ENCODE data around the gene ADARB1.

- TF ChIP-seq, protein P1, sequence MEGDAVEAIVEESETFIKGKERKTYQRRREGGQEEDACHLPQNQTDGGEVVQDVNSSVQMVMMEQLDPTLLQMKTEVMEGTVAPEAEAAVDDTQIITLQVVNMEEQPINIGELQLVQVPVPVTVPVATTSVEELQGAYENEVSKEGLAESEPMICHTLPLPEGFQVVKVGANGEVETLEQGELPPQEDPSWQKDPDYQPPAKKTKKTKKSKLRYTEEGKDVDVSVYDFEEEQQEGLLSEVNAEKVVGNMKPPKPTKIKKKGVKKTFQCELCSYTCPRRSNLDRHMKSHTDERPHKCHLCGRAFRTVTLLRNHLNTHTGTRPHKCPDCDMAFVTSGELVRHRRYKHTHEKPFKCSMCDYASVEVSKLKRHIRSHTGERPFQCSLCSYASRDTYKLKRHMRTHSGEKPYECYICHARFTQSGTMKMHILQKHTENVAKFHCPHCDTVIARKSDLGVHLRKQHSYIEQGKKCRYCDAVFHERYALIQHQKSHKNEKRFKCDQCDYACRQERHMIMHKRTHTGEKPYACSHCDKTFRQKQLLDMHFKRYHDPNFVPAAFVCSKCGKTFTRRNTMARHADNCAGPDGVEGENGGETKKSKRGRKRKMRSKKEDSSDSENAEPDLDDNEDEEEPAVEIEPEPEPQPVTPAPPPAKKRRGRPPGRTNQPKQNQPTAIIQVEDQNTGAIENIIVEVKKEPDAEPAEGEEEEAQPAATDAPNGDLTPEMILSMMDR (conservative IDR thresholded peaks at IDR 0.05; ENCODE audit: low read depth, low read length): no peak
- TF ChIP-seq POLR2A (IDR thresholded peaks at IDR 0.05; ENCODE audit: low read depth, low read length) (no peak), RFX5 (IDR thresholded peaks at IDR 0.05; ENCODE audit: low read depth, low read length) (no peak), USF2 (IDR thresholded peaks at IDR 0.05; ENCODE audit: low read depth, low read length) (no peak), NFE2L2 (IDR thresholded peaks at IDR 0.05; ENCODE audit: low read depth, low read length) (no peak), FOS (IDR thresholded peaks at IDR 0.05; ENCODE audit: low read depth, low read length) (no peak), MXI1 (IDR thresholded peaks at IDR 0.05; ENCODE audit: borderline replicate concordance, low read depth, low read length) (no peak), RCOR1 (IDR thresholded peaks at IDR 0.05; ENCODE audit: insufficient replicate concordance, low read length) (no peak), RAD21 (IDR thresholded peaks at IDR 0.05; ENCODE audit: low read length) (no peak)
- TF ChIP-seq, protein P2, sequence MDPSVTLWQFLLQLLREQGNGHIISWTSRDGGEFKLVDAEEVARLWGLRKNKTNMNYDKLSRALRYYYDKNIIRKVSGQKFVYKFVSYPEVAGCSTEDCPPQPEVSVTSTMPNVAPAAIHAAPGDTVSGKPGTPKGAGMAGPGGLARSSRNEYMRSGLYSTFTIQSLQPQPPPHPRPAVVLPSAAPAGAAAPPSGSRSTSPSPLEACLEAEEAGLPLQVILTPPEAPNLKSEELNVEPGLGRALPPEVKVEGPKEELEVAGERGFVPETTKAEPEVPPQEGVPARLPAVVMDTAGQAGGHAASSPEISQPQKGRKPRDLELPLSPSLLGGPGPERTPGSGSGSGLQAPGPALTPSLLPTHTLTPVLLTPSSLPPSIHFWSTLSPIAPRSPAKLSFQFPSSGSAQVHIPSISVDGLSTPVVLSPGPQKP (IDR thresholded peaks at IDR 0.05; ENCODE audit: borderline replicate concordance, low read depth, low read length): no peak
Observed at GRCh38 chr21:45180246-45180599, 105.8 kb downstream of the ADARB1 start.

All from IMR-90 (cell line).